AG20443 (cell line): ENCODE results near the gene HMX1.

ENCODE experiments used
- DNase-seq: peaks from one replicate; pipeline ENCODE4 v3.0.0; 2012; ENCODE audit warnings: low spot score, mixed read lengths

HMX1 gene

GRCh38 chr4:8910100-8910821, 38.6 kb upstream of the HMX1 start:
- peak; percentile 5 for DNase-seq

DNA sequence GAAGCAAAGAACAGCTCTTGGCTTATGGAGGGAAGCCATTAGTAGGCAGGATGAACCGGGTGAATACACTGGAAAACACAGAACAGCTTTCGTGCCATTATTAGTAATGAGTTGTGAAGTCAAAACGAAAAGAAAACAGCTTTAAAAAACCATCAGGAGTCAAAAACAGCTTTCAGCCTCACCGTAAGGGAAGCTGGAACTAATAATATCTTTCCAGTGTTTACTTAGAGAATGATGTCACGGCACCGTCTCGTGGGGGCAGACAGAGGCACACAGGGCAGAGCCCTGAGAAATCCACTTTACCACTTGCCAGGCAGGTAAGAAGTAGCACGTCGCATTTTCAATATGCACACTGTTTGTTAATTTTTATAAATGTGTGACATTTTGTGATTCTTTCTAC, 37.9 kb upstream of the HMX1 start:
- no peak for DNase-seq

DNA sequence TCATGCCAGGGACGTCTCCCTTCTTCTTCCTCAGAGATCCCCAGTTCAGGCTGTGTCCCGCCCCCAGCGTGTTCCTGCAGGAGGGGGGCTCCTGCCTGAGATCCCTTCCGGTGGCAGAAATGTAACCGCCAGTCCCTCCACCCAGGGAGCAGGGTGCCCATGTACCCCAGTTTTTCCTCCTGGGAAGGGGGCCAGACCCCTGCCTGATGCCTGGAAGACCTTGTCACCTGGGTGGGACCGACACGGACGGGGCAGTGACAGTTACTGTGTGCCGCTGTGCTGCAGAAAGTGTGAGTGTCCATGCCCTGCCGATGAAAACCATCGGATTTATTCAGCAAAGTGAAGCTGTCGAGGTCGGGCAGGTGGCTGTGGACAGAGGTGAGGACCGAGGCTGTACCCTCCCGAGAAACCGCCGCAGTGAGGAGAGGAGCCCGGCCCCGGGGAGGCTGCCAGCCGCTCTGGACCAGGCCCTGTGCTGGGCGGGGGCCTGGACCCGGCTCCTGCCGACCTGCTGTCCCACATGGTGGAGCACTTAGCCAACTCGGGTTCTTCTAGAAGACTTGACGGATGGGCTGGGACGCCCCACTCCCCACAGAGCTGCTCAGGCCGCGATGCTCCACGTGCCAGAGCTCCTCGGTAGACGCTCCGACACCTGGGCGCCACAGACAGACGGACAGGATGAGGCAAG, 36.7 kb upstream of the HMX1 start:
- no peak for DNase-seq

- DNase-seq: no peak
Measured at GRCh38 chr4:8907596-8908205, 36.1 kb upstream of the HMX1 start.

- DNase-seq: no peak
Measured at GRCh38 chr4:8906991-8907595, 35.5 kb upstream of the HMX1 start.

- DNase-seq: no peak
Measured at GRCh38 chr4:8906668-8906970, 35.0 kb upstream of the HMX1 start.

GRCh38 chr4:8905773-8906667, 34.4 kb upstream of the HMX1 start:
- no peak for DNase-seq

GRCh38 chr4:8905226-8905772, 33.7 kb upstream of the HMX1 start:
- DNase-seq: no peak

GRCh38 chr4:8904666-8905065, 33.0 kb upstream of the HMX1 start:
- no peak for DNase-seq

GRCh38 chr4:8904041-8904501, 32.4 kb upstream of the HMX1 start:
- no peak for DNase-seq

DNA sequence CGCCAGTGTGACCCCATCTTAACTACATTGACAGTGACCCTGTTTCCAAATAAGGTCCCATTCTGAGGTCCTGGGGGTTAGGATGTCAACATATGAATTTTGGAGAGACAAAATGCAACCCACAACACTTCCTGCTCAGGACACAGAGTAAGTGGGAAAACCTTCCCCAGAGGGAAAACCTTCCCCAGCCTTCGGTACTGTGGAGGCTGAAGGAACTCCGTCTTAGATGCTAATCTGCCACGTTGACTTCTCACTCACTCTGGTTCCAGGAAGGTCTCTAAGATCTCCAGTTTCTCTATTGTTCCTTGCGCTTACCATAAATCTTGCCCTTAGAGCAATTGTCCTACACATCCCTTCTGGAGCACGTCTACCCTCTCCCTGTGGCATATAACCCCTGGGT, 29.7 kb upstream of the HMX1 start:
- no peak for DNase-seq

DNA sequence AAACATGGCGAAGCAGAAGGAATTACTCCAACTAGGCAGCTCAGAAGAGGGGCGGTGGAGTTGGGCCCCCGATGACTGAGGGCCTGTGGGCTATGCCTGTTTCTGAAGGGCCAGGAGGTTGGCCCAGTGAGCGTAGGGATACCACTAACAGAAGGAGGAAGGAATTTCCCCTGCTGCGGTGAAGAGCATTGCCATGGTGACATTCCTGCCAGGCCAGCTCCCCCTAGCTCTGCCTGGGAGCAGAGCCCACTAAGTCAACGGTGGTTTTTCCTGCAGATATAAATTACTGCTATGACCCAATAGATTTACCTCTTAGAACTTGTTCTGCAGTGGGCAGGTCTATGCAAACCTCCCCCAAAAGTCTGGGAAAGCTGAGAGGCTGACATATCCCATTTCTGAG, 28.9 kb upstream of the HMX1 start:
- no peak for DNase-seq

- no peak for DNase-seq
Measured at GRCh38 chr4:8898419-8898818, 26.8 kb upstream of the HMX1 start.

DNA sequence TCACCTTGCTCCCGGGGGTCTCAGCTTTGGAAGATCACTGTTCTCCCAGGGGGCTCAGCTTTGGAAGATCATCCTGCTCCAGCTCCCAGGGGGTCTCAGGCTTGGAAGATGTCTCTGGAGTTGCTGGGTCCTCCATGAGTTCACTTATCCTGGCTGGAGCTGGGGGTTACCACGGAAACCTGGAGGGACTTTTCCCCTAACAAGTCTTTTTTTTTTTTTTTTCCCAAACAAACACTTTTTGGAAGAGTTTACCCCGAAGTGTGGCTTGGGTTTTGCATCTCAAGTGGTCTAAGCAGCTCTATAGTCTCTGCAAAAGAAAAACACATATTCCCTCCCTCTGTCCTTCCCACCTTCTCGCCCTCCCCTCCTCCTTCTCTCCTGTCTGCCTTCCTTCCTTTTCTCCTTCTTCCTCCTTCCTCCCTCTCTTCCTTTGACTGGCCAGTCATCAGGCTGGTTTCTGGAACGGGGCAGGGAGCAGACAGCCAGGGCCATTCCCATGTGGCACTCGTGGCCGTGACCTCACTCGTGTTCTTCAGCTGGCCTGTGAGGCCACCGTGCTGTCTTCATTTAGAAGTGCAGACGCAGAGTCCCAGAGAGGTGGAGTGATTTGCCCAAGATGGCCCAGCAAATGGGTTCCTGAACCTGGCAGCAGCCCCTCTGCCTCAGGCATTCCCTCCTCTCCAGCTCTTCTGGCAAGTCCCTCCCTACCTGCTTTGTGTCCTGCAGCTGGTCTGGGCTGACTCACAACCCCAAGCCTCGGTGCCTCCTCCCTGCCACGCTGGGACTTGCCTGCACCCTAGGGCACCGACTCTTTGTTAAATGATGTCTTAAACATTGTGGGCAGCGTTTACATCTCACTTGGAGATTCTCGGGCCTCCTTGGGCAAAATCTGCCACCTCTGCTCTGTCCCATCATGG, 25.9 kb upstream of the HMX1 start:
- no peak for DNase-seq

- no peak for DNase-seq
Measured at GRCh38 chr4:8896506-8896905, 24.9 kb upstream of the HMX1 start.

DNA sequence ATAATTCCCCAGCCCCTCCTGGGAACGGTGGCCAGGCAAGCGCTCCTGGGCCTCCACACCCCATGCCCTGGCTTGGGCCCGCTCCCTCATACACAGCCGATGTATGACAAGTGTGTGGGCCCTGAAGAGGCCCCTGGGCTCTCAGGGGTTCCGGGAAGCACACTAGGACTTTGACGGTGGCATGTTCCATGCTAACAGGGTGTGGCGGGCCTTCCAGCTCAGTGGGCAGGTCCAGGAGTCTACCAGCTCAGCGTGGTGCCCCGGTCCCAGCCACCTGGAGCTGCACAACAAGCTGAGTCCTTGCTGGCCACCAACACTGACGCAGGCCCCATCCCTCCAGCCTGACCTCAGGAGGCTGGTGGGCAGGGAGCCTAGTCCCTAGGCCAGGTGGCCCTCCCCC, 24.4 kb upstream of the HMX1 start:
- no peak for DNase-seq

DNA sequence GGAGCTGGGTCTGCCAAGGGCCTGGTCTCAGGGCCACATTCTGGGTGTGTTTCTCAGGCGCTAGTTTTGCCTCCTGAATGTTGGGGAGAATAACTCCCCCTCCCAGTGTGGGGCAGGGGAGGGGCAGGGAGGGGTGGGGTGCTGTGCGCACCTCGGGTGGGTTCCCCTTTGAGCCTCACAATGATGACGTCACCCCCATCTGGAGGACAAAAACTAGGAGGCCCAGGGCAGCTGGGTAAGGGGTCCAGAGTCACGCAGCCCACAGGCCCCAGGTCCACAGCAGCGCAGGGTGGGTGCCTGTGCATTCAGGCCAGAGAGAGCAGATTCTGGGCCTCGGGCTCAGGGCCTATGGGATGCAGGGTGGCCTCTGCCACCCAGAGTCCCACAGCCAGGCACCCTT, 23.7 kb upstream of the HMX1 start:
- DNase-seq: no peak

DNA sequence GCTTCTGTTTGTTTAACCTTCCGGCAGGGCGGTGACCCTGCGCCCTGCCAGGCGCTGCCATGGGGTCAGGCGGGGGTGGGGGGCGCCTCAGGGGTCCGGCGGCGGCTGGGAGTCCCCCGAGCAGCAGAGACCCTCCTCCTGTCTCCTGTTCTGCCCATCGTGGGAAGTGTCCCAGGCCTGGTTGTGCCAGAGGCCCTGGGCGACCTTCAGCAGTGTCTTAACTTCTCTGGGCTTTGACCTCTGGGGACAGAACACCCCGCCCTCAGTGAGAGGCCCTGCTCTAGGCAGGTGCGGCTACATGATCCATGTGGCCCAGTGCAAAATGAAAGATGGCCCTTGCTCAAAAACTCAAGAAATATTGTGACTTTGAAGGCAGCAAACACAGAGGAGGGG, 22.8 kb upstream of the HMX1 start:
- DNase-seq: no peak

GRCh38 chr4:8893624-8894423, 22.2 kb upstream of the HMX1 start:
- DNase-seq: no peak

DNA sequence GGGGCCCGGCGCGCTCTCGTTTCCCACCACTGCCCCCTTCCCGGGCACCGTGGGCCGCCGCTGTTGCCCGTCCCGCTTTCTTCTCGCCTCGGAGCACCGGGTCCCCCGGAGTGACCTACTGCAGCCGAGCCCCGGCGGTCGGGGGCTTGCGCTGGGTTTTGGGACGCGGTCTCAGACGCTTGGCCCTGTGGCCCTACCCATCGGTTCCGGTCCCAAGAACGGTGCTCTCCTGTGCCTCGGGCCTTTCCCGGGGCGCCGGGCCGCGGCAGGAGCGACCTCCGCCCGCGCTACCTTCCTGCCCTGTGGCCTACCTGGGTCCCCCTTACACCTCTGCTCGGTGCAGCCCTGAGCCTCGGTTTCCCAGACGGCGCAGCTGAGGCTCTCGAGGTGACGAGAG, 21.6 kb upstream of the HMX1 start:
- no peak for DNase-seq
